ENCODE results near the gene KRT1.

KRT1 gene

DNA sequence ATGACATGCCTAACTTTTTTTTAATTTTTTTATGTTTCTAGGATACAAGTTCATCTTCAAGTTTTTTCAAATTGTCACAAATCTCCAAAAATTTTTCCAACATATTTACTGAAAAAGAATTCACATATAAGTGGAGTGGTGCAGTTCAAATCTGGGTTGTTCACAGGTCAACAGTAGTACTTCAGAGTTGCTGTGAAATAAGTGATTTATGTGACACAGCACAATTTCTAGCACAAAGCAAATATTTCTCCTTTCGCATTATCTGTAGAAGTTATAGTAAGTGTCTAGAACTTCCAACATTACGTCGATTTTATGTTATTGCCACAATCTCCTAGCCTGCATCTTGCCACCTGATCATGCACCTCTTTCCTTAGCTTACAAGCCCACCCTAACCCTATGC, 18.5 kb downstream of the KRT1 start:
- no peak for DNase-seq (ENCODE audit: low spot score)
- Histone ChIP-seq H3K27me3 (ENCODE audit: control insufficient read depth in 3 of 3, insufficient read depth in 3 of 3, low read depth in 1 of 3, low read length in 3 of 3) (peaks cover 0 to 8% (median 0%) of the 10 kb centered on the region in 3 experiments), H3K4me3 (ENCODE audit: low read length in 2 of 2) (peak overlapping the region in 1 of 2 donors; percentile 1)

DNA sequence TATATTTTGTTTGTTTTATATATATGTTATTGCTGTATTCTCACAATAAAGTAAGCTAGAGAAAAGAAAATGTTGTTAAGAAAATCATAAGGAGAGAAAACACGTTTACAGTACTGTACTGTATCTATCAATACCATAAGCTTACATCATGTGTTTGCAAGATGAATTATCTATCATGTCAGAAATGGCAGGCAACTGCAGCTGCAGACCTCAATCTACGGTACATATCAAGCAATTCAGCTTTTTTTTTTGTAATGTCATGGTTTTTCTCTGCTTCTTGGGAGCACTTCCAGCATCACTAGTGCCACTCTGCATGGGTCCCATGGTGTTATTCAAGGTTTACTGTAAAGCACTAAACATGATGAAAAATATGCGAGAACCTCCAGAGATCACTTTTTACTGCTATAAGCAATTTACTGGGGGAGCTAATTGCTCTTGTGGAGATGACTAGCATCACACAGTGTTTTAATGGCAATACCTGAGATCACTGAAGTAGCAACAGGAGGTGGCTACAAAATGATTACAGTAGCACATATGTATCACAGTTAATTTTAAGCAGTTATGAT, 19.2 kb downstream of the KRT1 start:
- Histone ChIP-seq H3K27me3 (ENCODE audit: control insufficient read depth in 3 of 3, insufficient read depth in 3 of 3, low read depth in 1 of 3, low read length in 3 of 3) (peaks cover 0 to 8% (median 0%) of the 10 kb centered on the region in 3 experiments), H2AFZ (ENCODE audit: low read length) (no peak overlapping the region), H2AK5ac (ENCODE audit: low read depth, low read length) (no peak overlapping the region), H3K9me3 (replicated peaks in 1 of 2; ENCODE audit: control insufficient read depth in 2 of 2, insufficient read depth in 1 of 2, low read depth in 1 of 2, low read length in 2 of 2) (no peaks in the 10 kb centered on the region), H3K4ac (ENCODE audit: low read length) (no peak overlapping the region), H4K8ac (ENCODE audit: low read depth, low read length) (no peak overlapping the region), H3K27ac (replicated peaks; ENCODE audit: low read length) (no peak overlapping the region), H2BK5ac (ENCODE audit: low read length) (no peak overlapping the region), H3K9ac (ENCODE audit: low read depth, low read length, poor library complexity) (no peak overlapping the region), H3K36me3 (replicated peaks in 1 of 2; ENCODE audit: control insufficient read depth in 2 of 2, insufficient read depth in 2 of 2, low read length in 2 of 2) (no peaks in the 10 kb centered on the region), H3K18ac (ENCODE audit: low read length) (no peak overlapping the region), H2BK12ac (ENCODE audit: low read length) (no peak overlapping the region), H2BK120ac (ENCODE audit: low read depth, low read length) (no peak overlapping the region), H3K79me1 (ENCODE audit: low read depth, low read length) (no peaks in the 10 kb centered on the region), H3K23ac (ENCODE audit: low read depth, low read length, poor library complexity) (no peak overlapping the region), H3K4me3 (ENCODE audit: low read length in 2 of 2) (no peak overlapping the region), H3K4me1 (ENCODE audit: control insufficient read depth in 2 of 2, insufficient read depth in 1 of 2, low read depth in 1 of 2, low read length in 2 of 2) (no peaks in the 10 kb centered on the region), H3K4me2 (ENCODE audit: insufficient read depth, low read length, poor library complexity, severe bottlenecking) (no peak overlapping the region), H3K14ac (ENCODE audit: low read length) (no peak overlapping the region), H4K91ac (ENCODE audit: low read depth, low read length, poor library complexity) (no peak overlapping the region), H2BK15ac (ENCODE audit: low read length) (no peak overlapping the region)
- WGBS, 2 donors (ENCODE audit: extremely low coverage in 2 of 2, insufficient read length in 2 of 2, insufficient replicate concordance in 1 of 2), result no CpG with 5 or more reads among the region's 3 CpGs
- no peak for DNase-seq (ENCODE audit: low spot score)

More for the DNA sequence above, 18.5 kb downstream of the KRT1 start:
- Histone ChIP-seq H3K9me3 (replicated peaks in 1 of 2; ENCODE audit: control insufficient read depth in 2 of 2, insufficient read depth in 1 of 2, low read depth in 1 of 2, low read length in 2 of 2) (no peaks in the 10 kb centered on the region), H2BK5ac (ENCODE audit: low read length) (no peak overlapping the region), H2AFZ (ENCODE audit: low read length) (no peak overlapping the region), H3K4me2 (ENCODE audit: insufficient read depth, low read length, poor library complexity, severe bottlenecking) (no peak overlapping the region), H3K14ac (ENCODE audit: low read length) (no peak overlapping the region), H4K91ac (ENCODE audit: low read depth, low read length, poor library complexity) (no peak overlapping the region), H3K4me1 (ENCODE audit: control insufficient read depth in 2 of 2, insufficient read depth in 1 of 2, low read depth in 1 of 2, low read length in 2 of 2) (no peaks in the 10 kb centered on the region), H3K23ac (ENCODE audit: low read depth, low read length, poor library complexity) (no peak overlapping the region), H3K18ac (ENCODE audit: low read length) (no peak overlapping the region), H2AK5ac (ENCODE audit: low read depth, low read length) (no peak overlapping the region), H3K9ac (ENCODE audit: low read depth, low read length, poor library complexity) (no peak overlapping the region), H4K8ac (ENCODE audit: low read depth, low read length) (no peak overlapping the region), H2BK120ac (ENCODE audit: low read depth, low read length) (no peak overlapping the region), H3K4ac (ENCODE audit: low read length) (no peak overlapping the region), H2BK15ac (ENCODE audit: low read length) (no peak overlapping the region), H3K79me1 (ENCODE audit: low read depth, low read length) (no peaks in the 10 kb centered on the region), H2BK12ac (ENCODE audit: low read length) (no peak overlapping the region), H3K27ac (replicated peaks; ENCODE audit: low read length) (no peak overlapping the region), H3K36me3 (replicated peaks in 1 of 2; ENCODE audit: control insufficient read depth in 2 of 2, insufficient read depth in 2 of 2, low read length in 2 of 2) (no peaks in the 10 kb centered on the region)
- no CpG with 5 or more reads among the region's 3 CpGs for WGBS, 2 donors (ENCODE audit: extremely low coverage in 2 of 2, insufficient read length in 2 of 2, insufficient replicate concordance in 1 of 2)

DNA sequence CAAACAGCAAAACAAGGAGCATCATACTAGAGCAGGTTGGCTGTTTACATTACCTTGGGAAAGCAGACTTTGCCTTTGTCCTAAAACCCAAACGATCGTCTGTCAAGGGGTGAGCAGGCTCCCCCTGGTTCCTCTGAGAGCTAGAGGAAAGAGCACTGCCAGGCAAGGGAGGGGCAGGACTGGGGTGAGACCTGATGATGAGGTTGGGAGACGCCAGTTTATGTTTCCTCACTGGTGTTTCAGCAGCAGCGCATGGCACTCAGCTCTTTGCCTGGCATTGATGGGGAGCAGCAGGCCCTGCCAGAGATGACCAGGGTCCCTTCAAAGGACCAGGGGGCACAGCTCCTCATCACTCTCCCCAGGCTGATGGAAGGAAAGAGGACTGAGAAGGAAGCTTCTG, 20.3 kb downstream of the KRT1 start:
- H4K8ac ChIP-seq (ENCODE audit: low read depth, low read length), result no peak overlapping the region
- H3K23ac ChIP-seq (ENCODE audit: low read depth, low read length, poor library complexity), result no peak overlapping the region
- no peak overlapping the region for H2BK120ac ChIP-seq (ENCODE audit: low read depth, low read length)
- H2BK12ac ChIP-seq (ENCODE audit: low read length), result no peak overlapping the region
- H3K18ac ChIP-seq (ENCODE audit: low read length), result no peak overlapping the region
- H3K27me3 ChIP-seq (ENCODE audit: control insufficient read depth in 3 of 3, insufficient read depth in 3 of 3, low read depth in 1 of 3, low read length in 3 of 3), result peaks cover 0 to 8% (median 0%) of the 10 kb centered on the region in 3 experiments
- H2BK15ac ChIP-seq (ENCODE audit: low read length), result no peak overlapping the region
- H3K27ac ChIP-seq (replicated peaks; ENCODE audit: low read length), result no peak overlapping the region
- DNase-seq (ENCODE audit: low spot score), result no peak
- H3K36me3 ChIP-seq (replicated peaks in 1 of 2; ENCODE audit: control insufficient read depth in 2 of 2, insufficient read depth in 2 of 2, low read length in 2 of 2), result no peaks in the 10 kb centered on the region
- no peak overlapping the region for H3K4me2 ChIP-seq (ENCODE audit: insufficient read depth, low read length, poor library complexity, severe bottlenecking)
- no peak overlapping the region for H2AK5ac ChIP-seq (ENCODE audit: low read depth, low read length)
- peak overlapping the region; percentile 28 for H3K14ac ChIP-seq (ENCODE audit: low read length)
- peaks cover 0 to 2% of the 10 kb centered on the region in 2 donors for H3K4me1 ChIP-seq (ENCODE audit: control insufficient read depth in 2 of 2, insufficient read depth in 1 of 2, low read depth in 1 of 2, low read length in 2 of 2)
- no peak overlapping the region for H2AFZ ChIP-seq (ENCODE audit: low read length)
- H2BK5ac ChIP-seq (ENCODE audit: low read length), result no peak overlapping the region
- no peak overlapping the region for H4K91ac ChIP-seq (ENCODE audit: low read depth, low read length, poor library complexity)
- no peak overlapping the region for H3K4ac ChIP-seq (ENCODE audit: low read length)
- H3K4me3 ChIP-seq (ENCODE audit: low read length in 2 of 2), result no peak overlapping the region
- no peaks in the 10 kb centered on the region for H3K79me1 ChIP-seq (ENCODE audit: low read depth, low read length)
- no peak overlapping the region for H3K9ac ChIP-seq (ENCODE audit: low read depth, low read length, poor library complexity)
- no peaks in the 10 kb centered on the region for H3K9me3 ChIP-seq (replicated peaks in 1 of 2; ENCODE audit: control insufficient read depth in 2 of 2, insufficient read depth in 1 of 2, low read depth in 1 of 2, low read length in 2 of 2)
- no CpG with 5 or more reads among the region's 4 CpGs for WGBS, 2 donors (ENCODE audit: extremely low coverage in 2 of 2, insufficient read length in 2 of 2, insufficient replicate concordance in 1 of 2)

DNA sequence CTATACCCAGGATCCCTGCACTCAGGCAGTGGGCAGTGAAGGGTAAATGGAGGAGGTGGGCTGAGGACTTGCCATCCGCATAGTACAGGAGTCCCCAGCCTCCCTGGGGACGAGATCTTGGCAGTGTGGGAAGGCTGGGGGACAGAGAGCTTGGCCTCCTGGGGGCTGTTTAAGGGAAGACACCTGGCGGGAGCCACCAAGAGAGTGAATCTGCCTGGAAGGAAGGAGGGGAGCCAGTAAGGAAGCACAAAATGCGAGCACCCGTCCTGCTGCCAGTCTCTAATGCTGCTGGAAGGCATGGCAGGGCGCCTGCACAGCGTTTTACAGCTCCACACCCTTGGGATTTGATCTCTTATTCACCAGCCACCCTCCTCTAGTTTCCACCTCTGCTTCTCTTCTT, 20.8 kb downstream of the KRT1 start:
- H2BK15ac ChIP-seq (ENCODE audit: low read length), result no peak overlapping the region
- peak overlapping the region; percentile 28 for H3K14ac ChIP-seq (ENCODE audit: low read length)
- H3K36me3 ChIP-seq (replicated peaks in 1 of 2; ENCODE audit: control insufficient read depth in 2 of 2, insufficient read depth in 2 of 2, low read length in 2 of 2), result no peaks in the 10 kb centered on the region
- H2BK120ac ChIP-seq (ENCODE audit: low read depth, low read length), result no peak overlapping the region
- no peak overlapping the region for H3K4ac ChIP-seq (ENCODE audit: low read length)
- no CpG with 5 or more reads among the region's 7 CpGs for WGBS, 2 donors (ENCODE audit: extremely low coverage in 2 of 2, insufficient read length in 2 of 2, insufficient replicate concordance in 1 of 2)
- H3K4me2 ChIP-seq (ENCODE audit: insufficient read depth, low read length, poor library complexity, severe bottlenecking), result no peak overlapping the region
- DNase-seq (ENCODE audit: low spot score), result no peak
- H2BK12ac ChIP-seq (ENCODE audit: low read length), result no peak overlapping the region
- H3K4me3 ChIP-seq (ENCODE audit: low read length in 2 of 2), result no peak overlapping the region
- no peak overlapping the region for H3K23ac ChIP-seq (ENCODE audit: low read depth, low read length, poor library complexity)
- no peak overlapping the region for H4K91ac ChIP-seq (ENCODE audit: low read depth, low read length, poor library complexity)
- H3K18ac ChIP-seq (ENCODE audit: low read length), result no peak overlapping the region
- H3K27ac ChIP-seq (replicated peaks; ENCODE audit: low read length), result no peak overlapping the region
- no peaks in the 10 kb centered on the region for H3K79me1 ChIP-seq (ENCODE audit: low read depth, low read length)
- no peak overlapping the region for H2AK5ac ChIP-seq (ENCODE audit: low read depth, low read length)
- H3K4me1 ChIP-seq (ENCODE audit: control insufficient read depth in 2 of 2, insufficient read depth in 1 of 2, low read depth in 1 of 2, low read length in 2 of 2), result peaks cover 0 to 2% of the 10 kb centered on the region in 2 donors
- H3K27me3 ChIP-seq (ENCODE audit: control insufficient read depth in 3 of 3, insufficient read depth in 3 of 3, low read depth in 1 of 3, low read length in 3 of 3), result peaks cover 0 to 8% (median 0%) of the 10 kb centered on the region in 3 experiments
- no peak overlapping the region for H2BK5ac ChIP-seq (ENCODE audit: low read length)
- H4K8ac ChIP-seq (ENCODE audit: low read depth, low read length), result no peak overlapping the region
- H2AFZ ChIP-seq (ENCODE audit: low read length), result no peak overlapping the region
- H3K9ac ChIP-seq (ENCODE audit: low read depth, low read length, poor library complexity), result no peak overlapping the region
- no peaks in the 10 kb centered on the region for H3K9me3 ChIP-seq (replicated peaks in 1 of 2; ENCODE audit: control insufficient read depth in 2 of 2, insufficient read depth in 1 of 2, low read depth in 1 of 2, low read length in 2 of 2)

All from neuronal stem cell (in vitro differentiated cells).